Amygdala (tissue), 56 donors: ENCODE results near the gene ARID4B.
"Not testable (repeated sequence)": the region's sequence is repeated elsewhere in the genome, so short reads cannot be mapped to it uniquely, and the experiment has no call there.

Experiments
- DNase-seq, 56 donors: peaks; one replicate each; lab custom pipeline; 2025; lab: John Stamatoyannopoulos, UW

The ARID4B gene

GRCh38 chr1:235275836-235276235 lies 52.1 kb downstream of the ARID4B start:
- DNase-seq: no peak

- DNase-seq: no peak
Observed at GRCh38 chr1:235275223-235275622, 52.8 kb downstream of the ARID4B start.

- no peak for DNase-seq
Observed at GRCh38 chr1:235272851-235273250, 55.1 kb downstream of the ARID4B start.

GRCh38 chr1:235270625-235271024 lies 57.4 kb downstream of the ARID4B start:
- no peak for DNase-seq

GRCh38 chr1:235269990-235270389 lies 58.0 kb downstream of the ARID4B start:
- not testable (repeated sequence) for DNase-seq

- DNase-seq: no peak
Observed at GRCh38 chr1:235268379-235269125, 59.4 kb downstream of the ARID4B start.

GRCh38 chr1:235266967-235267366 lies 61.0 kb downstream of the ARID4B start:
- no peak for DNase-seq

- no peak for DNase-seq
Observed at GRCh38 chr1:235266325-235266724, 61.7 kb downstream of the ARID4B start.

GRCh38 chr1:235265900-235266299 lies 62.1 kb downstream of the ARID4B start:
- no peak for DNase-seq

GRCh38 chr1:235264327-235264726 lies 63.7 kb downstream of the ARID4B start:
- no peak for DNase-seq

- DNase-seq: no peak
Observed at GRCh38 chr1:235262539-235262938, 65.4 kb downstream of the ARID4B start.

- no peak for DNase-seq
Observed at GRCh38 chr1:235261243-235261642, 66.7 kb downstream of the ARID4B start.

GRCh38 chr1:235259133-235259778 lies 68.7 kb downstream of the ARID4B start:
- DNase-seq: no peak

GRCh38 chr1:235258068-235258467 lies 69.9 kb downstream of the ARID4B start:
- DNase-seq: not testable (repeated sequence)

GRCh38 chr1:235254721-235255120 lies 73.3 kb downstream of the ARID4B start:
- DNase-seq: no peak

- DNase-seq: peak in 38 of 56 donors; percentile 1 to 69 (median 24)
Observed at GRCh38 chr1:235253219-235253962, 74.6 kb downstream of the ARID4B start.

GRCh38 chr1:235250430-235250829 lies 77.5 kb downstream of the ARID4B start:
- DNase-seq: no peak

- DNase-seq: no peak
Observed at GRCh38 chr1:235246022-235246948, 81.7 kb downstream of the ARID4B start.

GRCh38 chr1:235244974-235245592 lies 82.9 kb downstream of the ARID4B start:
- no peak for DNase-seq

GRCh38 chr1:235240960-235241359 lies 87.0 kb downstream of the ARID4B start:
- no peak for DNase-seq
